Measurements from ENCODE around the gene OR5H14. TPM values are rescaled to one million over a fixed set of nuclear protein-coding genes. Genes with fewer than 3 reads are reported as not detected.

Gene OR5H14
- not detected for total RNA-seq

DNA sequence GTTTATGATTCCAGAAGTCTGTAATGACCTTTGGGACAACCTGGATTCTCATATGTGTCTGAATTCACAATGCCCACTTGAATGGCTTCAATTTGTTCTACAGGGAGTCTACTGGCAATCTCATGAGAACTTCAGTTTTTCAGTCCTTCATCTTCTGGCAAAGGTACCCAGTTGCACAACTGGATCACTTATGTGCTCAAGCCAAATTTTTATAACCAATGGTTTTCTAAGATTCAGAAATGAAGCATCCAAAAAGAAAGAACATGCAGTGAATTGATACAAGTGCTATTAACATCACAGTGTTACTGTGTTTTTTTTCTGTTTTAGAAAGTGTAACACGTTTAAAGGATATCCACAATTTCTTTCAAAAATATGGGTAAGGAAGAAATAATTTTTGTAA, at the start of gene OR5H14:
OR5H14 (plus strand) TSS at position 301 of the 400 bp plus-strand sequence. CDS start 1,907 bp downstream, outside the sequence.
- TF ChIP-seq, protein P1, sequence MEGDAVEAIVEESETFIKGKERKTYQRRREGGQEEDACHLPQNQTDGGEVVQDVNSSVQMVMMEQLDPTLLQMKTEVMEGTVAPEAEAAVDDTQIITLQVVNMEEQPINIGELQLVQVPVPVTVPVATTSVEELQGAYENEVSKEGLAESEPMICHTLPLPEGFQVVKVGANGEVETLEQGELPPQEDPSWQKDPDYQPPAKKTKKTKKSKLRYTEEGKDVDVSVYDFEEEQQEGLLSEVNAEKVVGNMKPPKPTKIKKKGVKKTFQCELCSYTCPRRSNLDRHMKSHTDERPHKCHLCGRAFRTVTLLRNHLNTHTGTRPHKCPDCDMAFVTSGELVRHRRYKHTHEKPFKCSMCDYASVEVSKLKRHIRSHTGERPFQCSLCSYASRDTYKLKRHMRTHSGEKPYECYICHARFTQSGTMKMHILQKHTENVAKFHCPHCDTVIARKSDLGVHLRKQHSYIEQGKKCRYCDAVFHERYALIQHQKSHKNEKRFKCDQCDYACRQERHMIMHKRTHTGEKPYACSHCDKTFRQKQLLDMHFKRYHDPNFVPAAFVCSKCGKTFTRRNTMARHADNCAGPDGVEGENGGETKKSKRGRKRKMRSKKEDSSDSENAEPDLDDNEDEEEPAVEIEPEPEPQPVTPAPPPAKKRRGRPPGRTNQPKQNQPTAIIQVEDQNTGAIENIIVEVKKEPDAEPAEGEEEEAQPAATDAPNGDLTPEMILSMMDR (IDR thresholded peaks at IDR 0.05), result no peak
- TF ChIP-seq POLR2A (IDR thresholded peaks at IDR 0.05), result no peak
- intact Hi-C loops (cut with DNase I), result no loop called here
- no peaks in the 10 kb centered on the region for H3K9me3 ChIP-seq
- no peaks in the 10 kb centered on the region for H3K36me3 ChIP-seq (replicated peaks in 1 of 2; ENCODE audit: insufficient read depth in 1 of 2, low read depth in 2 of 2)
- ATAC-seq, result no peak
- no peak within 1 kb of the TSS for H3K27ac ChIP-seq
- no peaks in the 10 kb centered on the region for H3K27me3 ChIP-seq
- no peak within 1 kb of the TSS for H3K4me3 ChIP-seq
- DNase-seq, result no peak
- WGBS, 2 donors, result 32 to 45% methylated on average over 1 of the region's 1 CpG
- no peaks in the 10 kb centered on the region for H3K4me1 ChIP-seq

DNA sequence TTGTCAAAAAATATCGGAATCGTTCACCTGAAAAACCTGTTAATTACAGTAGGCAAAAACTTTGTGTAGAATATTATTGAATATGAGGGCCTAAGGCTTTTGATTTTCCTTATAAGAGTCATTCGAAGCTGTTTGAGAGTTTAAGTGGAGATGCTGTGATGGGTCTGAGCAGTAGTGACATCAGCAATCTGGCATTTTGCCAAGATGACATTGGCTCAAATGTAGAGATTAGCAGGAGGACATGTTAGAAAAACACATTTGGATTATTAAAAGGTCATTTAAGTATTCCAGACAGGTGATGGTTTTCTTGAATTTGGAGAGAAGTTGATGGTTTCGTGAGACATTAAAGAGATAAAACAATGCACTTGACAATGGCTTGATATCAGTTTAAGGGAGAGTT, 47.4 kb upstream of the OR5H14 start:
- H3K4me1 ChIP-seq, result no peaks in the 10 kb centered on the region
- TF ChIP-seq, protein P1 (IDR thresholded peaks at IDR 0.05), result no peak
- no peak for TF ChIP-seq POLR2A (IDR thresholded peaks at IDR 0.05)
- ATAC-seq (no peak), DNase-seq (no peak)
- peaks cover 0 to 6% (median 0%) of the 10 kb centered on the region in 3 donors for H3K9me3 ChIP-seq
- WGBS, 2 donors, result 62 to 63% methylated on average over 4 of the region's 4 CpGs
- H3K27me3 ChIP-seq, result no peaks in the 10 kb centered on the region
- intact Hi-C loops (cut with DNase I), result no loop called here
- no peak overlapping the region for H3K4me3 ChIP-seq
- no peak overlapping the region for H3K27ac ChIP-seq
- no peaks in the 10 kb centered on the region for H3K36me3 ChIP-seq (replicated peaks in 1 of 2; ENCODE audit: insufficient read depth in 1 of 2, low read depth in 2 of 2)

DNA sequence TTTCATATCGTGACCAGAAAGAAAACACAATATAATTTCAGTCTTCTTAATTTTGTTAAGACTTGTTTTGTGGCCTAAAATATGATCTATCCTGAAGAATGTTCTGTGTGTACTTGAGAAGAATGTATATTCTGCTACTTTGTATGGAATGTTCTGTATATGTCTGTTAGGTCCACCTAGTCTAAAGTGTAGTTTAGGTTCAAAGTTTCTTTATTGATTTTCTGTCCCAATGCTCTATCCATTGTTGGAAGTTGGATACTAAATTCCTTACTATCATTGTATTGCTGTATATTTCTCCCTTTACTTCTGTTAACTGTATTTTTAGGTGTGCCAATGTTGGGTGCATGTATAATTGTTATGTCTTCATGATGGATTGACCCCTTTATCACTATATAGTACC, 39.1 kb upstream of the OR5H14 start:
- Histone ChIP-seq H3K4me3 (no peak overlapping the region), H3K9me3 (no peaks in the 10 kb centered on the region), H3K4me1 (no peaks in the 10 kb centered on the region), H3K27me3 (no peaks in the 10 kb centered on the region), H3K36me3 (replicated peaks in 1 of 2; ENCODE audit: insufficient read depth in 1 of 2, low read depth in 2 of 2) (no peaks in the 10 kb centered on the region), H3K27ac (no peak overlapping the region)
- intact Hi-C loops (cut with DNase I), result no loop called here
- ATAC-seq (no peak), DNase-seq (no peak)
- 0 to 39% methylated on average over 1 of the region's 1 CpG for WGBS, 2 donors
- TF ChIP-seq POLR2A (IDR thresholded peaks at IDR 0.05), result no peak
- TF ChIP-seq, protein P1 (IDR thresholded peaks at IDR 0.05), result no peak

DNA sequence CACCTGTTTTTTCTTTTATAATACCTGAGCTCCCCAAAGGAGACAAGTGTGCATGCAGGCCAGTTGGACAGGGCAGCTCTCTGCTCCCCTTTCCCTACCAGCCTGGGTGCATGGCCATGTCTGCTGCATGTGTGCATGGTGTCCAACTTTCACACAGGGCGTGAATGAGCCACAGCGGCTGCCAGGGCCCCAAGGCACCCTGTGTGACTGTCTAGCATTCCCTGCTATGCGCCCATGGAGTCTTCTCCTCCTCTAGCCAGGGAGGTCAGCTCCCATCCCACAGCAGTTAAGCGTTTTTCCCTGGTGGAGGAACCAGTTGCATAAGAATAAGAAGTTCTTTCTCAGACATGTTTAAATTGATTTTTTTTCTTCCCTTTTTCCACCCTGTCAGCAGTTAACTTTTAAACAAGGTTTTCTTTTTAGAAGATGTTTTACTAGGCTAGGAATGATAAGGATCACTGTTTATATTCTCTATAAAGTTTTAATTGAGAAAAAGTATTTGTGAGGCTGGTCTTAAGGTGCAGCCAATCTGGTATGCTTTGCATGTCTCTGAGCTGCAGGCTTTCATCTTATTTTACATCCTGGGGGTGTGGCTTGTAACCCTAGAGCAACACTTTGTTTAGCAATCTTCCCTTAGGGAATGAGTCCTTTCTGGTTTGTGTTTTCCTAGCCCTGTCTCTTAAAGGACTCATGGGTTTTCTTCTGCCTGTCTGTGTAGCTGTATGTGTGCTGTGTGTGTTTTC, 37.3 kb upstream of the OR5H14 start:
- no peaks in the 10 kb centered on the region for H3K9me3 ChIP-seq
- H3K4me3 ChIP-seq, result no peak overlapping the region
- no peak overlapping the region for H3K27ac ChIP-seq
- H3K4me1 ChIP-seq, result no peaks in the 10 kb centered on the region
- intact Hi-C loops (cut with DNase I), result no loop called here
- no peak for ATAC-seq
- no peak for DNase-seq
- H3K36me3 ChIP-seq (replicated peaks in 1 of 2; ENCODE audit: insufficient read depth in 1 of 2, low read depth in 2 of 2), result no peaks in the 10 kb centered on the region
- 58 to 65% methylated on average over 4 of the region's 4 CpGs for WGBS, 2 donors
- no peak for TF ChIP-seq POLR2A (IDR thresholded peaks at IDR 0.05)
- TF ChIP-seq, protein P1 (IDR thresholded peaks at IDR 0.05), result no peak
- H3K27me3 ChIP-seq, result no peaks in the 10 kb centered on the region

DNA sequence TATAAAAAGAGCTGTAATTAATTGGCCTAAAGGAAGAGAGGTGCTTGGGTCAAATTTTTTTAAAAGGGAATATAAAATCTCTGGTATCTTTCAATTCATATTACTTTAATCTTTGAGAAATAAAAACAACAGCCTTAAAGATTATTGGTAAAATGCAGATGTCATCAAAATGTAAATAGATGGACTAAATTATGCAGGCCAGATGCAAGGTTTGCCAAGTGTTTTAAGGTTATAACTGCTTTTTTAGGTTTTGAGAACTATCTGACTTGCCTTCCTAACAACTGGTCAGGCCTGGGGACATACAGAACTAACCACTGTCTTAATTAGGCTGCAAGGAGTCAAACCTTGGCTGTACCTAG, 36.8 kb upstream of the OR5H14 start:
- intact Hi-C loops (cut with DNase I), result no loop called here
- ATAC-seq, result no peak
- H3K36me3 ChIP-seq (replicated peaks in 1 of 2; ENCODE audit: insufficient read depth in 1 of 2, low read depth in 2 of 2), result no peaks in the 10 kb centered on the region

More for the DNA sequence above, 36.8 kb upstream of the OR5H14 start:
- H3K4me3 ChIP-seq, result no peak overlapping the region
- H3K27me3 ChIP-seq, result no peaks in the 10 kb centered on the region
- no peak for DNase-seq
- no peaks in the 10 kb centered on the region for H3K9me3 ChIP-seq
- no peaks in the 10 kb centered on the region for H3K4me1 ChIP-seq
- H3K27ac ChIP-seq, result no peak overlapping the region
- no peak for TF ChIP-seq POLR2A (IDR thresholded peaks at IDR 0.05)
- TF ChIP-seq, protein P1 (IDR thresholded peaks at IDR 0.05), result no peak
